ENCODE results near the gene TRIP11.
"Not testable (repeated sequence)": the region's sequence is repeated elsewhere in the genome, so short reads cannot be mapped to it uniquely, and the experiment has no call there.

- not testable (repeated sequence) for TF ChIP-seq CTCF, EZH2phosphoT487 (IDR thresholded peaks at IDR 0.05; ENCODE audit: low read length)
These were observed 9.4 kb upstream of the TRIP11 start for GRCh38 chr14:92049221-92049620.

Data from MM.1S (cell line).